OCI-LY3 (cell line): Measurements from ENCODE around the gene TMX3.

Experiments
- H2AFZ ChIP-seq: fragments of 200-600, 300-600 bp; shearing (Covaris generic); 2 replicates; pipeline ENCODE4 v1.6.0; 2014; ENCODE audit warnings: antibody characterized with exemption, low read depth, low read length
- H3K27ac ChIP-seq: fragments of 200-600, 300-600 bp; sonication (generic); 2 replicates; pipeline ENCODE4 v1.5.1; 2014; ENCODE audit warnings: mild to moderate bottlenecking, low read length, moderate library complexity, mixed read lengths
- H3K27me3 ChIP-seq: fragments of 200-600, 300-600 bp; sonication (generic); 2 replicates; pipeline ENCODE4 v1.6.1; 2014; ENCODE audit warnings: low read depth, low read length, mixed read lengths
- H3K36me3 ChIP-seq: fragments of 200-600, 300-600 bp; sonication (generic); replicated peaks from 2 replicates; pipeline ENCODE3; 2014; ENCODE audit warnings: low read depth, low read length, mixed read lengths
- H3K4me1 ChIP-seq: fragments of 300-600, 200-600 bp; sonication (generic); 2 replicates; pipeline ENCODE4 v1.6.1; 2014; ENCODE audit warnings: low read length, mixed read lengths
- H3K4me2 ChIP-seq: fragments of 200-600, 300-600 bp; sonication (generic); 2 replicates; pipeline ENCODE4 v1.6.1; 2014; ENCODE audit warnings: low read length, mixed read lengths
- H3K4me3 ChIP-seq: fragments of 300-600, 200-600 bp; sonication (generic); 2 replicates; pipeline ENCODE4 v1.5.1; 2014; ENCODE audit warnings: antibody characterized with exemption, mild to moderate bottlenecking, low read length, moderate library complexity
- H3K79me2 ChIP-seq: fragments of 300-600, 200-600 bp; shearing (Covaris generic); 2 replicates; pipeline ENCODE4 v1.6.1; 2014; ENCODE audit warnings: mild to moderate bottlenecking, low read length, mixed read lengths
- H3K9ac ChIP-seq: fragments of 300-600, 200-600 bp; shearing (Covaris generic); 2 replicates; pipeline ENCODE4 v1.6.0; 2014; ENCODE audit warnings: mild to moderate bottlenecking, low read length, moderate library complexity
- H3K9me3 ChIP-seq: fragments of 200-600, 300-600 bp; shearing (Covaris generic); 2 replicates; pipeline ENCODE4 v1.6.1; 2014; ENCODE audit warnings: low read length, mixed read lengths; ENCODE audit not compliant: insufficient read depth
- H4K20me1 ChIP-seq: fragments of 200-600, 300-600 bp; sonication (generic); 2 replicates; pipeline ENCODE4 v1.6.1; 2016; ENCODE audit warnings: low read length, mixed read lengths; ENCODE audit not compliant: insufficient read depth
- EZH2phosphoT487 ChIP-seq: fragments of 200-600 bp; shearing (Covaris generic); IDR thresholded peaks from 2 replicates; pipeline ENCODE4 v1.6.1; 2018; ENCODE audit warnings: antibody characterized with exemption, mixed run types, low read depth
- TF ChIP-seq, protein P1 (sequence below): fragments of 200-600, 300-600 bp; sonication (generic); IDR thresholded peaks from 2 replicates; pipeline ENCODE4 v1.5.1; 2014; ENCODE audit warnings: antibody characterized with exemption, low read length, low read depth

The TMX3 gene

DNA sequence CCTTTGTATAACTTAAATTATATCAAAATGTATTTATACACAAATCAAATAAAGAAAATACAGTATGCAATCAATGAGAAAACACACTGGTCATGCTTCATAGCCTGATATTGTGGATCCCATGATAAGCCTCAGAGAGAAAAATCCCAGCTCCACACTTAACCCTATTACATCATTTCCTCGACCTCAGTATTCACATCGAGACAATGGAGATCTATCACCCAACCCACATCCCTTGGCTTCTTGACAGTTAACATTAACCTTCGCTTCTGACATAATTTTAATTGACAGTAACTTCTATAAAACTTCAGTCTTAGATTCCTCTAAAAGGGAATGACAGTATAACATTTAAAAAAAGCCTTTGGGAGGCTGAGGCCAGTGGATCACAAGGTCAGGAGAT, 11.6 kb downstream of the TMX3 start:
- Histone ChIP-seq H3K36me3 (peaks cover 70% of the 10 kb centered on the region), H3K27me3 (no peaks in the 10 kb centered on the region), H3K79me2 (peaks cover 60% of the 10 kb centered on the region), H3K4me2 (no peak overlapping the region), H3K9ac (no peak overlapping the region), H2AFZ (no peak overlapping the region), H3K4me1 (no peaks in the 10 kb centered on the region), H3K27ac (no peak overlapping the region), H3K4me3 (no peak overlapping the region), H3K9me3 (no peaks in the 10 kb centered on the region), H4K20me1 (no peaks in the 10 kb centered on the region)
- no peak for TF ChIP-seq EZH2phosphoT487
- TF ChIP-seq, protein P1, sequence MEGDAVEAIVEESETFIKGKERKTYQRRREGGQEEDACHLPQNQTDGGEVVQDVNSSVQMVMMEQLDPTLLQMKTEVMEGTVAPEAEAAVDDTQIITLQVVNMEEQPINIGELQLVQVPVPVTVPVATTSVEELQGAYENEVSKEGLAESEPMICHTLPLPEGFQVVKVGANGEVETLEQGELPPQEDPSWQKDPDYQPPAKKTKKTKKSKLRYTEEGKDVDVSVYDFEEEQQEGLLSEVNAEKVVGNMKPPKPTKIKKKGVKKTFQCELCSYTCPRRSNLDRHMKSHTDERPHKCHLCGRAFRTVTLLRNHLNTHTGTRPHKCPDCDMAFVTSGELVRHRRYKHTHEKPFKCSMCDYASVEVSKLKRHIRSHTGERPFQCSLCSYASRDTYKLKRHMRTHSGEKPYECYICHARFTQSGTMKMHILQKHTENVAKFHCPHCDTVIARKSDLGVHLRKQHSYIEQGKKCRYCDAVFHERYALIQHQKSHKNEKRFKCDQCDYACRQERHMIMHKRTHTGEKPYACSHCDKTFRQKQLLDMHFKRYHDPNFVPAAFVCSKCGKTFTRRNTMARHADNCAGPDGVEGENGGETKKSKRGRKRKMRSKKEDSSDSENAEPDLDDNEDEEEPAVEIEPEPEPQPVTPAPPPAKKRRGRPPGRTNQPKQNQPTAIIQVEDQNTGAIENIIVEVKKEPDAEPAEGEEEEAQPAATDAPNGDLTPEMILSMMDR = no peak

DNA sequence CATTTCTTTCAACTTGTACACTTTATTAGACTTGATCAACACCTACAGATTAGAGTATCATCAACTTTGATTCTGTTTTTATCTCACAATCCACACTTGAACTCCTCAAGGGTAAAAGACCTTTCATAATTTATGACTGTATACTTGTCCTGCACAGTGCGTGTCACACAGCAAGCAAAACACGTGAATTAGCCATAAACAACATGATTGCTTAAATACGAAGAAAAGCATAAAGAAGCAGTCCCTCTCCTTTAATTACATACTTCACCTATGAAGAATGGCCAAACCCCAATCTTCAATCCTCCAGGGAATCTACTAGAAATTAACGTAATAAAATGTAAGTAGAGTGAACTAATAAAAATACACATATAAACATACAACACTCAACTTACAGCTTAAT, 13.6 kb downstream of the TMX3 start:
- no peak overlapping the region for H2AFZ ChIP-seq
- H3K9me3 ChIP-seq = no peaks in the 10 kb centered on the region
- no peaks in the 10 kb centered on the region for H3K4me1 ChIP-seq
- H3K27me3 ChIP-seq = no peaks in the 10 kb centered on the region
- peaks cover 44% of the 10 kb centered on the region for H3K79me2 ChIP-seq
- no peak overlapping the region for H3K27ac ChIP-seq
- peaks cover 68% of the 10 kb centered on the region for H3K36me3 ChIP-seq
- H3K9ac ChIP-seq = no peak overlapping the region
- no peaks in the 10 kb centered on the region for H4K20me1 ChIP-seq
- TF ChIP-seq, protein P1 = no peak
- TF ChIP-seq EZH2phosphoT487 = no peak
- H3K4me3 ChIP-seq = no peak overlapping the region
- no peak overlapping the region for H3K4me2 ChIP-seq

DNA sequence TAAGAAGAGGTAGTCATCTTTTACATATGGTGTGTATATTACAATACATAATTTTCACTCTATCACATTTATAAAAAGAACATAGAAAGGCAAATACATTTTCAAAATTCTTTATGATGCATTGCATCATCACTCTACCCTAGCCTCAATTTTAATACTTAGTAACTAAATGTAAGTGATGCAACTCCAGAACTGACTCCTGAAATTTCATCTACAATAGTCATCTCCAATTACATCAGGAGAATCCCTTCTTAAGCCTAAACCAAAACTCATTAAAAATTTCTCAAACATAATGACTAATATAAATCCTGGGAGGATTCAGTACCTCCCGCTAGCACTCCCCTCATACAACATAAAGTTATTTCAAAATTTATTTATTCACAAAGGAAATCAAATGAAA, 15.9 kb downstream of the TMX3 start:
- no peaks in the 10 kb centered on the region for H3K27me3 ChIP-seq
- no peak overlapping the region for H3K4me3 ChIP-seq
- no peak overlapping the region for H2AFZ ChIP-seq
- no peak overlapping the region for H3K27ac ChIP-seq
- no peaks in the 10 kb centered on the region for H4K20me1 ChIP-seq
- peaks cover 28% of the 10 kb centered on the region for H3K79me2 ChIP-seq
- no peak for TF ChIP-seq EZH2phosphoT487
- TF ChIP-seq, protein P1 = no peak
- H3K4me1 ChIP-seq = no peaks in the 10 kb centered on the region
- peaks cover 70% of the 10 kb centered on the region for H3K36me3 ChIP-seq
- no peaks in the 10 kb centered on the region for H3K9me3 ChIP-seq
- no peak overlapping the region for H3K9ac ChIP-seq
- no peak overlapping the region for H3K4me2 ChIP-seq

DNA sequence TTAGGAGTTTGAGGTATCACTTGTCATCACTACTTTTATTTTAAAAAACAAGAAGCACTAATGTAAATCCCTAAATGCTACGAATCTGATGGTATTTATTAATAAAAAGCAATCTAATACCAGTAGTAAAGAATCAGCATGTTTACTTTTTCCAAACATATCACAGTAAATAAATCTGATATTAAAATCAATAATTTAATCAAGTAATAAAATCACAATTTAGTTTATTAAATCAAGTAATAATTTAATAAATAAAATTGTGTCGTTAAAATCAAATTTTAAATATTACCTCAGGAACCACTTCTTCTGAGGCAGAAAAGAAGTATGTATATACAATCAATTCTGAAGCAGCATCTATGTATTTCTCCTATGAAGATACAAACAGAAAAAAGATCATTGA, 18.0 kb downstream of the TMX3 start:
- Histone ChIP-seq H3K9me3 (no peaks in the 10 kb centered on the region), H3K4me1 (no peaks in the 10 kb centered on the region), H3K4me2 (no peak overlapping the region), H3K27ac (no peak overlapping the region), H3K9ac (no peak overlapping the region), H3K36me3 (peaks cover 70% of the 10 kb centered on the region), H3K4me3 (no peak overlapping the region), H4K20me1 (no peaks in the 10 kb centered on the region), H3K79me2 (peaks cover 9% of the 10 kb centered on the region), H3K27me3 (no peaks in the 10 kb centered on the region), H2AFZ (no peak overlapping the region)
- no peak for TF ChIP-seq EZH2phosphoT487
- TF ChIP-seq, protein P1 = no peak
